Stomach (tissue), 9 donors: ENCODE data around the gene PSD4. TPM values are rescaled to one million over a fixed set of nuclear protein-coding genes. Genes with fewer than 3 reads are reported as not detected.

Source experiments
- DNase-seq, 2 donors: peaks; one replicate each; pipeline versions ENCODE4 v3.0.0 to v3.0.0-alpha.2; 2013 to 2019
- H3K27ac ChIP-seq, 5 donors: fragments of 200-600 bp in 4 of 5; sonication (generic) in 4 of 5; one replicate each; pipeline ENCODE4 v1.5.1; 2013 to 2019; ENCODE audit warnings: mild to moderate bottlenecking in 1 of 5, moderate library complexity in 1 of 5
- H3K27me3 ChIP-seq, 3 donors: fragments of 200-600 bp; sonication (generic); one replicate each; pipeline ENCODE4 v1.5.1; 2017 to 2019; ENCODE audit warnings: mixed run types in 1 of 3
- H3K36me3 ChIP-seq, 4 donors: fragments of 200-600 bp; sonication (generic); 1 replicate in 3 of 4; 2 replicates in 1 of 4; pipeline ENCODE4 v1.5.1; 2016 to 2019
- H3K4me1 ChIP-seq, 4 donors: fragments of 200-600 bp; sonication (generic); one replicate each; pipeline ENCODE4 v1.5.1; 2016 to 2019
- H3K4me3 ChIP-seq, 4 donors: fragments of 200-600 bp; sonication (generic) in 3 of 4; one replicate each; pipeline ENCODE4 v1.5.1; 2016 to 2019; ENCODE audit warnings: mild to moderate bottlenecking in 1 of 4
- H3K9me3 ChIP-seq, 4 donors: fragments of 200-600 bp; sonication (generic); one replicate each; pipeline ENCODE4 v1.5.1; 2016 to 2019
- EP300 ChIP-seq: sonication (generic); formaldehyde crosslinking; IDR thresholded peaks from one replicate; pipeline ENCODE4 v1.6.1; 2017; ENCODE audit warnings: antibody characterized with exemption
- POLR2A ChIP-seq, 4 donors: fragments of 450-650 bp; IDR thresholded peaks; one replicate each; pipeline ENCODE4 v1.6.1; 2016; ENCODE audit warnings: antibody characterized with exemption in 4 of 4, control low read depth in 2 of 4, mild to moderate bottlenecking in 1 of 4, moderate library complexity in 1 of 4
- POLR2AphosphoS5 ChIP-seq, 3 donors: sonication (generic); formaldehyde crosslinking; IDR thresholded peaks; one replicate each; pipeline ENCODE4 v1.6.1; 2016; ENCODE audit warnings: antibody characterized with exemption in 3 of 3
- WGBS, 5 donors: extraction: QIAGEN DNeasy Blood & Tissue Kit in 3 of 5; methylation state at CpG; one replicate each; pipeline versions ENCODE4 v1.1.5 to v1.1.7; 2013 to 2018; 5-methylcytosine and 5-hydroxymethylcytosine counted together
- intact Hi-C: fragments of 100-400 bp; cut with DNase I; formaldehyde crosslinking; loops from one replicate; pipeline ENCODE4 v1.15.1; 2023; ENCODE audit warnings: low total_unique reads
- polyA plus RNA-seq, 3 donors: library from polyadenylated mRNA; stranded (reverse); fragments of 200-250 nt; gene quantifications; one replicate each; pipeline ENCODE4 v1.2.3, GENCODE V29; 2013
- total RNA-seq, 5 donors: library from RNA; depleted of rRNA; stranded (reverse); fragments of >200 nt; gene quantifications; one replicate each; pipeline versions ENCODE4 v1.1.0 to v1.2.3, GENCODE V29; 2014 to 2016
- TF ChIP-seq, protein P1 (sequence below), 7 experiments: fragments of 450-650 bp in 4 of 7; fragments of 200-600 bp in 3 of 7; sonication (generic) in 3 of 7; IDR thresholded peaks; one replicate each; pipeline ENCODE4 v1.5.1; 2016 to 2019; ENCODE audit warnings: antibody characterized with exemption in 7 of 7, control low read depth in 2 of 7, mild to moderate bottlenecking in 1 of 7
- donor health status: healthy with polysubstance abuse.
- donor health status: Bipolar disorder and iron deficiency.
- donor health status: healthy.

Gene PSD4
- total and polyA plus RNA-seq, 8 donors: 19.9 to 146 (median 36.4) TPM

DNA sequence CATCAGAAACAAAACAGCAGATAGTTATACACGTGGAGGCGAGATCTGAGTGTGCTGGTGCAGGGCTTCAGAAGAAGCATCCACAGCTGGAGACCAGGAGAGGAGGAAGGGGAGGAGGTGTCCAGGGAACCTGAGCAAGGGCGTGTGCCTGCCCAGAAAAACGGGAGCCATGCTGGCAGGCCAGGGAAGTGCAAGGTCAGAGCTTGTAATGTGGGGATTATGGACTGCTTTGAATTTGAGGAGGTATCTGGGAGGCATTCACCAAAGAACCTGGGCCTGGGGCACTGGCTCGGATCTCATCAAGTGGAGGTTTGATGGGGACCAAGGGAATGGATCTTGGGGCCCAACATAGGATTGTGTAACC lies 12.6 kb downstream of the PSD4 start:
- H3K36me3 ChIP-seq: peaks cover 3 to 36% (median 18%) of the 10 kb centered on the region in 4 donors
- no peaks in the 10 kb centered on the region for H3K9me3 ChIP-seq
- no peak for TF ChIP-seq EP300
- no peak for TF ChIP-seq POLR2AphosphoS5 (IDR thresholded peaks at IDR 0.05)
- TF ChIP-seq, protein P1, sequence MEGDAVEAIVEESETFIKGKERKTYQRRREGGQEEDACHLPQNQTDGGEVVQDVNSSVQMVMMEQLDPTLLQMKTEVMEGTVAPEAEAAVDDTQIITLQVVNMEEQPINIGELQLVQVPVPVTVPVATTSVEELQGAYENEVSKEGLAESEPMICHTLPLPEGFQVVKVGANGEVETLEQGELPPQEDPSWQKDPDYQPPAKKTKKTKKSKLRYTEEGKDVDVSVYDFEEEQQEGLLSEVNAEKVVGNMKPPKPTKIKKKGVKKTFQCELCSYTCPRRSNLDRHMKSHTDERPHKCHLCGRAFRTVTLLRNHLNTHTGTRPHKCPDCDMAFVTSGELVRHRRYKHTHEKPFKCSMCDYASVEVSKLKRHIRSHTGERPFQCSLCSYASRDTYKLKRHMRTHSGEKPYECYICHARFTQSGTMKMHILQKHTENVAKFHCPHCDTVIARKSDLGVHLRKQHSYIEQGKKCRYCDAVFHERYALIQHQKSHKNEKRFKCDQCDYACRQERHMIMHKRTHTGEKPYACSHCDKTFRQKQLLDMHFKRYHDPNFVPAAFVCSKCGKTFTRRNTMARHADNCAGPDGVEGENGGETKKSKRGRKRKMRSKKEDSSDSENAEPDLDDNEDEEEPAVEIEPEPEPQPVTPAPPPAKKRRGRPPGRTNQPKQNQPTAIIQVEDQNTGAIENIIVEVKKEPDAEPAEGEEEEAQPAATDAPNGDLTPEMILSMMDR (IDR thresholded peaks at IDR 0.05): no peak
- no peak for TF ChIP-seq POLR2A (IDR thresholded peaks at IDR 0.05)
- no peak overlapping the region for H3K27ac ChIP-seq
- DNase-seq: no peak
- H3K4me1 ChIP-seq: peaks cover 7 to 38% (median 25%) of the 10 kb centered on the region in 4 donors
- H3K4me3 ChIP-seq: no peak overlapping the region
- H3K27me3 ChIP-seq: no peaks in the 10 kb centered on the region
- WGBS, 5 donors: 82 to 87% (median 82%) methylated on average over 5 of the region's 5 CpGs
- intact Hi-C loops: no loop called here

DNA sequence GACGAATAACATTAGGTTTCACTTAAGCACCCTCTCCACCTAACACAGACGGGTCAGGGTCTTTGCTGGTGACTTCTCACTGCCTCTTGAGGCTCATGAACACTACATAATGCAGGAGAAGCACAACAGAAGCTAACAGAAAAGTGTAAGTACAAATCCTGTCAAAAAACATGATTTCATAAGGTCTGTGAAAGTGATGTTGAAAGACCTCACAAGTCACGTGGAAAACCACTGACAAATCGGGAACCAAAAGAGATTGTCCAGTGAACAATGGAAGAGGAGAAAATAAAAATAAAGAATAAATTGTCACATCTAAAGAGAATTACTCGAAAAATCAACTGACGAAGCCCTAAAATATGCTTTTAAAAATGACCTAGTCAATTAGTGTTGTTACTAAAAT lies 14.0 kb downstream of the PSD4 start:
- DNase-seq: no peak
- H3K9me3 ChIP-seq: no peaks in the 10 kb centered on the region
- no peak overlapping the region for H3K27ac ChIP-seq
- TF ChIP-seq, protein P1 (IDR thresholded peaks at IDR 0.05): no peak
- TF ChIP-seq POLR2A (IDR thresholded peaks at IDR 0.05): no peak
- no peak for TF ChIP-seq EP300
- no peak for TF ChIP-seq POLR2AphosphoS5 (IDR thresholded peaks at IDR 0.05)
- H3K27me3 ChIP-seq: no peaks in the 10 kb centered on the region
- H3K4me1 ChIP-seq: peaks cover 5 to 31% (median 13%) of the 10 kb centered on the region in 4 donors
- H3K4me3 ChIP-seq: no peak overlapping the region
- H3K36me3 ChIP-seq: peaks cover 8 to 39% (median 21%) of the 10 kb centered on the region in 4 donors
- intact Hi-C loops: no loop called here
- WGBS, 5 donors: 82 to 85% (median 83%) methylated on average over 6 of the region's 6 CpGs

DNA sequence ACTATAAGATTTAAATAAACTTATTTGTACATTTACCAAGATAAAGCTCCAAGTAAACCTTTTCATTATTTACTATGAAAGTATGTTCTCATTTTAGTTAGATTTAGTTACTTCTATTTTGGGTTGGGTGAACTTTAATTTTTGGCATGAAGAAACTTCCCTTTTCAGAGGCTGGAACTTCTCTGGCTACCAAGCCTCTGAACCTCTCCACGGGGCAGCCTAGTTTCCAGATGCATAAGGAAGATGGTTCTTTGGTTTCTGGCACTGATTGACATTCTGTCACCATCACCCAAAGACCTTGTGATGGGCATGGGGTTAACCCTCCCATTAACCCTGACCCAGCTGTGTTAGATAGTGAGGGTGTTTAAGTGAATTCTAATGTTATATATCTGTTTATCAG lies 17.1 kb downstream of the PSD4 start:
- no peak overlapping the region for H3K27ac ChIP-seq
- 50 to 78% (median 57%) methylated on average over 1 of the region's 1 CpG for WGBS, 5 donors
- H3K27me3 ChIP-seq: no peaks in the 10 kb centered on the region
- no peaks in the 10 kb centered on the region for H3K9me3 ChIP-seq
- intact Hi-C loops: no loop called here
- H3K4me1 ChIP-seq: peaks cover 0 to 13% (median 2%) of the 10 kb centered on the region in 4 donors
- peaks cover 10 to 59% (median 41%) of the 10 kb centered on the region in 4 donors for H3K36me3 ChIP-seq
- TF ChIP-seq, protein P1 (IDR thresholded peaks at IDR 0.05): no peak
- TF ChIP-seq POLR2AphosphoS5 (IDR thresholded peaks at IDR 0.05): no peak
- DNase-seq: no peak
- no peak overlapping the region for H3K4me3 ChIP-seq

DNA sequence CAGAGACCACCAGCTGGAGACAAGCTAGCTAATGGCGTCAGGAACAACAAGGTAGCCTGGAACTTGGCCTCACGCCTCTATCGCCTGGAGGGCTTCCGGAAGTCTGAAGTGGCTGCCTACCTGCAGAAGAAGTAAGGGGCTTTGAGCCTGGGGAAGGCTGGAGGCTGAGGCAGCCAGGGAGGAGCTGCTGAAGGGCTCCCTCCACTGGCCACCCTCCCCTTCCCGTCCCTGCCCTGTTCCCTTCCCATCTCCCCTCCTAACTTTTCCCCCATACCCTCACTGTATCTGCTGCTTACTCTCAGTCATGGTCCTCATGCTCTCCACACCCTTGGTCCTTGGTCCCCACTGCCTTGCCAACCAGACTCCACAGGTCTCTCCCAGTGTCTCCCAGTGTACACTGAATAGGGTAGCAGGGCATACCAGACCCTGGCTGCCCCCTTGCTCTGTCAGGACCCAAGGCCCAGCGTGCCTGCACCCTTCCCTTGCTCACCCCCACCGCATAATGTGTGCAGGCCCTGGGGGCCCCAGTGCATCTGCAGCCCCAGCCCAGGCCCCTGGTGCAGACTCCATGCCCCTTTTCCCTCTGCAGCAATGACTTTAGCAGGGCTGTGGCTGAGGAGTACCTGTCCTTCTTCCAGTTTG lies 18.8 kb downstream of the PSD4 start:
- Histone ChIP-seq H3K27ac (no peak overlapping the region), H3K9me3 (no peaks in the 10 kb centered on the region), H3K4me1 (peaks cover 0 to 1% (median 0%) of the 10 kb centered on the region in 4 donors), H3K4me3 (no peak overlapping the region), H3K36me3 (peaks cover 10 to 72% (median 55%) of the 10 kb centered on the region in 4 donors), H3K27me3 (no peaks in the 10 kb centered on the region)
- no peak for DNase-seq
- intact Hi-C loops: no loop called here
- WGBS, 5 donors: 86 to 94% (median 92%) methylated on average over 5 to 7 of the region's 7 CpGs
- no peak for TF ChIP-seq POLR2A (IDR thresholded peaks at IDR 0.05)
- TF ChIP-seq POLR2AphosphoS5 (IDR thresholded peaks at IDR 0.05): no peak
- TF ChIP-seq EP300: no peak
- TF ChIP-seq, protein P1 (IDR thresholded peaks at IDR 0.05): no peak
